Raji (cell line): ENCODE measurements around the gene TTLL12.

Experiments used
- POLR2A ChIP-seq: IDR thresholded peaks from 2 replicates; pipeline ENCODE4 v1.6.1; 2011; ENCODE audit warnings: low read depth, low read length, control low read depth; ENCODE audit not compliant: insufficient read depth

The TTLL12 gene

DNA sequence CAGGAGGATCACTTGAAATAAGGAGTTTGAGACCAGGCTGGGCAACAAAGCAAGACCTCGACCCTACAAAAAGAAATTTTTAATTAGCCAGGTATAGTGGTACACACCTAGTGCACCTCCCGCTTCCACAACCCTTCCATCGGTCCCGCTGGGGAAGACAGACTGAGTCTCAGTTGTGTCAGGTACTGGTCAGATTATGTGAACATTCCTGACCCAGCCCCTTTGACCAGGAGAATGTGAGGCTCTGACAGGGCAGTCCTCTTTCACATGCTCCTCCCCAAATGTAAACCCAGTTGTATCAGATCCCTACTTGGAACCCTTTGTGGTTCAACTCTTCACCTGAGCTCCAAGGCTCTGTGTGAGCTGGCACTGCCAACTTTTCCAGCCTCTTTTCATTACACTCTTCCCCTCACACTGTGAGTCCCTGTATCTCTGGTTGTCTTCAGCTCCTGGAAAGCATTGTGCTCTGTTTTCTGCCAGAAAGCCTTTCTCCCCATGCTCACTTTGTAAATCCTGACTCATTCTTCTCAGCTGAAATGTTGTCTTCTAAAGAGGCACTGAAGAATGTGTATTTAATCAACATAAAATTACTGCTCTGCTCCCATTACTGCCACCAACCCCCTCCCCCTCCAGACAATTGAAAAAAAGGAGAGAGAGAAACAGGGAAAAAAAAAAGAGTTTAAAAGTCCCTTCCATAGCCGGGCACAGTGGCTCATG, 2.1 kb upstream of the TTLL12 start:
- TF ChIP-seq POLR2A: no peak

DNA sequence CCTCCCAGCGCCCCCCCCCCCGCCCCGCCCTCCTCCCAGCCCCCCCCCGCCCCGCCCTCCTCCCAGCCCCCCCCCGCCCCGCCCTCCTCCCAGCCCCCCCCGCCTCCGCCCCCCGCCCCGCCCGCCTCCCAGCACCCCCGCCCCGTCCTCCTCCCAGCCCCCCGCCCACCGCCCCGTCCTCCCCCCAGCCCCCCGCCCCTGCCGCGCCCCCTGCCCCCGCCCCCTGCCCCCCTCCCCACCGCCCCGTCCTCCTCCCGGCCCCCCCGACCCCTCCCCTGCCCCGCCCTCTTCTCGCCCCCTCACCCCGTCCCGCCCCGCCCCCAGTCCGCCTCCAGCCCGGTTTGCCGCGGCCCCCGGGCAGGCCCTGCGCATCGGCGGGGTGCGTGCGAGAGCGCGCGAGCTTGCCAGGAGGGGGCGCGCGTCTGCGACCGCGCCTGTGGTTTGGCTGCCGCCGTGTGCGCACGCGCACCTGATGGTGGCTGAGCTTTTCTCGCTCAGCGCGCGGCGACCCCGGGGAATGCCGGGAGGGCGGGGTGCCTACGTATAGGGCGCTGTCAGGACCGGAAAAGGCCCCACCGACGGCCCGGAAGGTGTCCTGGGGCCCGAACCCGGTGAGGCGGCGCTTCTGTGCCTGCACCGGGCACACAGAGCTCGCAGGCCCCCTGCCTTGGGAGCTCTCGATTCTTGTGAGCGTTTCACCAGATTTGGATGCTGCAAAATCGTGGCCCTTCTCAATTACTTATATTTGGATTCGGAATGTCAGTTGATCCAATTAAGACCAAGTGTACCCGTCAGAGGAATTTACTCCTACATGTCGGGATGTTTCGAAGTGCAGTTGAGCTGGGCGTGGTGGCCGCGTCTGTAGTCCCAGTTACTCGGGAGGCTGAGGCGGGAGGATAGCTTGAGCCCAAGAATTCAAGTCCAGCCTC, 501 bp upstream of the TTLL12 start:
- TF ChIP-seq POLR2A: peak; percentile 94

DNA sequence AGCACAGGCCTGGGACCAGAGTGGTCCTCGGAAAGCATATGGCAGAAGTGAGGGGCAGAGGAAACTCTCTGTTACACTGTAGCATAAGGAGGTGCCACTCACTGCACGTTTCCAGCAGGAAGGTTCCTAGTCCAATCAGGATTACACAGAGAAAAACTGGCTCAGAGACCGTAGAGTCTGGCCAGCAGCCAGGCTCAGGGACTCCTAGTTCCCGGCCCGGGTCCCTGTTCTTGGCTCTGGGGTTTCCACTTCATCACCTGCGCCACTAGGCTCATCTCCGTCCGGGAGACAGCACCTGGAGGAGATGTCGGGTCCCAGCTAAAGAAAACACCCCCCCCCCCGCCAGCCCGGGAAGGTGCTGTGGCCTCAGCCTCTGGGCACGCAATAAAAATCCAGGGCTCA, 1.1 kb downstream of the TTLL12 start:
- no peak for TF ChIP-seq POLR2A

DNA sequence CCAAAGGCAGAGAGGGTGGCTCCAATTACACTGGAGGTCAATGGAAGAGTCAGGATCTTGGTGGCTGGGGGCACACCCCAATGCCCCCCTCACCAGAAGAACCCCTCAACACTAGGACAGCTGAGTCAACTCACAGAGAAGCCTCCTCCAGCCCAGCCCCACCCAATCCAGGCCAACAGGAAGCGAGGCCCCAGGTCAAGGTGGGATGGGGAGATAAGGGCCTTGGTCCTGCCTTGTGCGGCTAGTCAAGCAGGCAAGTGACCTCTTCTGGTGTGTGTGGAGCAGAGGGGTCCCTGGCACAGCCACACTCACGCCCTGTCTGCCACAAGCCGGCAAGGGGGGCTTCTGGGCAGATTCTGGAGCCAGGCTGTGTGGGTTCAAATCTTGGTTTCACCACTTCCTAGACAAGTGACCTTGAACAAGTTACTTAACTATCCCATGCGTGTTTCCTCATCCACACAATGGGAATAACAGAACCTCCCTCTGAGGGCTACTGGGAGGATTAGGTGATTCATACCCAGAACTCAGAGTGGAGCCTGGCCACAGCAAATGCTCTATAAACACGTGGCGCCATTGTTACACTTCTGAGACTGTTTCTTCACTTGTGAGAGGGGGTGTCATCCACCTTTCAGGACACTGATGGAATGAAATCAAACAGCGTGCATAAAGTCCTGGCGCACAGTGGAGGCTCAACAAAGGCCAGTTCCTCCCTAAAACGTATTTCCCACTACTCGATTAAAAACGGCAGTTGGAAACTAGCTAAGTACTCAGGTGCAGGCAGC, 3.2 kb downstream of the TTLL12 start:
- no peak for TF ChIP-seq POLR2A

DNA sequence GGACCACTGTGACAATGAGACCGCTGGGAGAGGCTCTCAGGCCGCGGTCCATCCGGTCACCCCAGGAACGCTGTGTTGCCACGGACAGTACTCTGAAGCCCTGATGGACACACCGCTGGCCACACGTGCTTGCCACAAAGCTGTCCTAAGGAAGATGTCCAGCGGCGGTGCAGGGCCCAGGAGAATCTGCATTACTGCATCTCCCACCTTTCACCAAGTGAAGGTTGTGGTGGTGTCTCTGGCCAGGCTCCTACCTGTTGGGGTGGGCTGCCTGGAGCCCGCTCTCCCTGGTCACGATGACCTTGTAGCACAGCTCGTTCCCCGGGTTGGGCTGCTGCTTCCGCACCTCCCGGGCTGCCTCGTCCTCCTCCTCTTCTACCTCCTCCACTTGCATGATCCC, 4.2 kb downstream of the TTLL12 start:
- TF ChIP-seq POLR2A: no peak

DNA sequence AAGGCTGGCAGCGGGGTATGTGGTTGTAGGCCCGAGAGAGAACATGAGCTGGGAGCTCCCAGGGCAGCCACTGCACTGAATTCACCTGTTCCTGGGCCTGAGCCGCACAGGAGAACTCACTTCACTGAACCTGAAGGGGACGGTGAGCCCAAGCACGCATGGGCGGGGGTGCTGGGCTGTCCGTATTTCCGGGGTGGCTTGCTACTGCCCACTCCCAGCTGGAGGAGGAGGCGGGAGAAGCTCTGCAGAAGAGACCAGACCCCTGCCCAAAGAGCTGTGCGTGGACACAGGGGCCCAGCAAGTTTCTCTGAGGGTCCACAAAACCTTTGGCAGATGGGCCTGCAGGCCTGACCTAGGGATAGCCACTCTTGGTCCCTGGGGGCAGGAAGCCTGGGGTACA, 4.8 kb downstream of the TTLL12 start:
- TF ChIP-seq POLR2A: no peak

DNA sequence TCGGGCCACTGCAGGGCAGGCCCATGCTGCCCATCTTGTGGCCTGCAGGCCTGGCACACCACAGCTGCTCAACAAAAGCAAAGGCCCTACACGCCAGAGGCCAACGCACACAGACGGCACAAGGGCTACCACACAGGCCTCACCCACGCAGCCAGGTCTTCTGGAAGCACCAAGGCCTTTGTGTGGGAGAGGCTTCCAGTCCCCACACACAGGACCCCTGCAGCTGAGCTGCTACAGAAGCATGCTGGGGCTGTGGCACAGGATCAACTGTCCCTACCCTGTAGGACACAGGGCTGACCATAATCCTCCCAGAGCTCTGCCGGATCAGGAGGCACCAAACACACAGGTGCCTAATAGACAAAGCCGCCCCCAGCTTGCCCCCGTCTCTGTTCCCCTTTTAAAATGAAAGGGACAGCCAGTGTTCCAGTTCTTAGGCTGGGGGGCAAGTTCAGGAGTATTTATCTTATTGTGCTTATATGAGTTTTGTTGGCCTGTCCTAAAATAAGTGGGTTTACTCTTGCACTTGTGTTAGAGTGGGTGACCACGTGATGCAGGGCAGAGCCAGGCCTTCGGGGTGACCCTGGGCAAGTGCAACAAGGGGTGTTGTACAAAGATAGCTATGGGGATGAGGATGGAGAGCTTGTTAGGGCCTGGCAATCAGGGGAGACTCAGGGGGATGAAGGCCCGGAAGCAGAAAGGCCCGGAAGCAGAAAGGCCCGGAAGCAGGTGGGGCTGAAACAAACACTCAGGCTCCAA, 5.4 kb downstream of the TTLL12 start:
- TF ChIP-seq POLR2A: 0 out of 2 replicates have a peak, but pooled peaks have one; percentile 17

DNA sequence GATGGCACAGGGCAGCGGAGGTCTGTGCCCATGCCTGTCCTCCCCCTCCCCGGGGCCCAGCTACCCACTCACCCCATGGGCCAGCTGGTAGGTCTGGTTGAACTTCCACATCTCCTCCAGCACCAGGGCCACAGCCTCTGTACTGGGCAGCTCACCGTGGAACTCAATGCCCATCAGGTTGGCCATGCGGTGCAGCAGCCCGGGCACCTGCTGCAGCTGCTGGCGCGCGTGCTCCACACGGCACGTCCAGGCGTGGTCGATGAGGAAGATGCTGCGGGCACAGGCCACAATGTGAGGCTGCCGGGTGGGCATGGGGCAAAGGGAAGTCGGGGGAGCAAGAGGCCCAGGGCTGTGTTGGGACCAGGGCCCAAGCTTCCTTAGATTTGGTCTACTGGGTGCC, 6.3 kb downstream of the TTLL12 start:
- TF ChIP-seq POLR2A: no peak

DNA sequence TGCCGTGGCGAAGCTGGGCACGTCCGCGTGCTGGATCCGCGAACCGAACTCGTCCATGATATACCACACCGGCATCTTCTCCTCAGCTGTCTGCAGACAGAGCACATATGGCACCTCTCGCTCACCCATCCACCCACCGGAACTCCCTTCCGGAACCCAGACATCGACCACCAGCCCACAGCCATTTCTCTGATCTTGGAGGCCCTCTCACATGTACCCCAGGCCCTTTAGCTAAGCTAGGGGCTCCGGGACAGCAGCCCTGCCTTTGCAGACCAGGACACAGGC, 7.1 kb downstream of the TTLL12 start:
- TF ChIP-seq POLR2A: no peak

DNA sequence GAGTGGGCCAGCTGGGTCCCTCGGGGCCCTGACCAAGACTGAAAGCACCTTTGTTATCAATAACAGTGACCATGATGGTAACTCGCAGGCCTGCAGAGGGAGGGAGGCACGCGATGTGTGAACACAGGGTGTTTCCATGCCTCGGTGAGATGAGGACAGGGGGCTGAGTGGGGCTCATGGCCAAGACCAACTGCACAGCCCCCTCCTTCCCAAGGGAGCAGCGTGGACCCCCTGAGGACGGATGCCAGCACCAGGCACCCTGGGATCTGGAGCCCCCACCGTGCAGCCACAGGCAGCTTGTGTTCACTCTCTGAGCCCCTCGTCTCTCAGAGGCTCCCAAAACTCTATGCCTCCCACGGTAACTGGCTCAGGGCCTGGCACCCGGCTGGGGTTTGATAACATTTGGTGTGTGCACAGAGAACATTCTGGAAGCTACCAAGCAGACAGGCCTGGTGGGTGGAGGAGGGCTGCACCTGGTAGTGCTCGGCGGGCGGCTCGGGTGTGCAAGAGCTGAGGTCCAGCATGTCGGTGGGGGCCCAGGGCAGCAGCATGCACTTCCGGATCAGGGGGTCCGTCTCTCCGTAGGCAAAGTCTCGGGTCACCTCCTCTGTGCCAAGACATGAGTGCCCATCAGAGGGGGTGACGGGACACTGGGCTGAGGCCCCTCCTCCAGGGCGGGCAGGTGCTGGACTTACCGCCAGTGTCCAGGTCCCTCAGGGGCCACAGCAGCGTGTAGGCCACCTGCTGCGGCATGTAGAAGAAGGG, 7.6 kb downstream of the TTLL12 start:
- no peak for TF ChIP-seq POLR2A

DNA sequence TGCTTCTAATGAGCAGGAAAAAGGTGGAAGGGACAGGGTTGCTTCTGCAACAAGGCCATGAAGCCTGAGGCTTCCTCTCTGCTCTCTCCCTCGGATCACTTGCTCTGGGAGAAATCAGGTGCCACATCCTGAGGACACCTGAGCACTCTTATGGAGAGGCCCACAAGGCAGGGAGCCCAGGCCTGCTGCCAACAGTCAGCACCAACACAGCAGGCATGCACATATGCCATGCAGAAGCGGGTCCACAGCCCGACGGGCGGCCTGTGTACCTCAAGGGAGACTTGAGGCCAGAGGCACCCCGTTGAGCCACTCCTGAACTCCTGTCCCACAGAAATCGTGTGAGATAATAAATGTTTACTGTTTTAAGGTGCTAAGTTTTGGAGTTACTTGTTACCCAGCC, 9.5 kb downstream of the TTLL12 start:
- TF ChIP-seq POLR2A: no peak

DNA sequence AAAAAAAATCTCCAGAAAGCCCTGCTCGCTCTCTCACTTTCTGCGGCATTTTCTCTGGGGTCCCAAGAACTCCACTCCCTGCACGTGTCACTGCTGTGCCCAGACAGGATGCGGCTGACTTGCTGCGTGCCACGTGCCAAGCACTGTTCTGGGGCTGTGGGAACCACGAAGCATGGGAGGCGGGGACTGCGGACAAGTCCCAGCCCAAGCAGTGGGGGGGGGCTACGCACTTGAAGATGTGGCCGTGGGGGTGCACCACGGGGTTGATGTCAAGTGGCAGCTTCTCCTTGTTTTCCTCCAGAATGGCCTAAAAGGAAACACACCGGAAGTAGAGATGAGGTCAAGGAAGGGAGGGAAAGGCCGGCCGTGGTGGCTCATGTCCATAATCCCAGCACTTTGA, 10.8 kb downstream of the TTLL12 start:
- TF ChIP-seq POLR2A: no peak

DNA sequence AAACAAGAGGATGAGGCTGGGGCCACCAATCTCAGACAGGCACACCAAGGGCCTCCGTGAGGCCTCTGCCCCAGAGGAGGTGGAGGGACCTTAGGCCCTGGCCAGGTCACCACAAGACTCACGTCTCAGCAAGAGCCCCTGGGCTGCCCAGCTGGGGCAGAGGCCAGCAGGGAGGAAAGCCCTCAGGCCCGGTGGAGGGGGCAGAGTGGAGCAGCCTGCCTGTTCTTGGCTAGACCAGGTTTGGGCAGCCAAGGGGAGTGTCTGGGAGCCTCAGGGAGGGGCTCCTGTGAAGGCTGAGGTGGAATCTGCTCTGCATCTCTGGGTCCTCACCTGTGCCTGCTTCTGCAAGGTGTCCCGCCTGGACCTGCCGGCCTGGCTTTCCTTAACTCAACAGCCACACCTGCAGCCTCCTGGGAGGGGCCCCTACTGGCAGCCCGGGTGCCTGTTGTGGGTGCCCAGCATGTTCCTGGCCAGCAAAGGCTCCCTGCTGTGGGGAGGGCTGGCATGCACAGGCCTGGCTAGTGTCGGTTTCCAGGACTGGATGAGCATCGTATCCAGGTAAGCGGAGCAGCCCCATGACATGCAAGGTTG, 11.9 kb downstream of the TTLL12 start:
- no peak for TF ChIP-seq POLR2A
